ENCODE measurements around the gene KIRREL3. TPM values are rescaled to one million over a fixed set of nuclear protein-coding genes. Genes with fewer than 3 reads are reported as not detected.

KIRREL3 gene
- total RNA-seq, 3 donors from 2014 or later: 0.32 to 0.33 TPM; not detected in 1

- Histone ChIP-seq H3K4me3 (no peak overlapping the region), H3K27me3 (peaks cover 0 to 3% of the 10 kb centered on the region in 2 donors), H3K9me3 (no peaks in the 10 kb centered on the region), H3K36me3 (no peaks in the 10 kb centered on the region), H3K27ac (no peak overlapping the region), H3K4me1 (no peaks in the 10 kb centered on the region)
- intact Hi-C loops (cut with DNase I; ENCODE audit: low total_unique reads): no loop called here
- DNase-seq (ENCODE audit: low spot score in 2 of 2): no peak
- TF ChIP-seq CTCF (IDR thresholded peaks at IDR 0.05): no peak
- no peak for TF ChIP-seq POLR2AphosphoS5 (IDR thresholded peaks at IDR 0.05)
- TF ChIP-seq POLR2A (IDR thresholded peaks at IDR 0.05): no peak
Measured at GRCh38 chr11:127017482-127017881, 16.9 kb upstream of the KIRREL3 start.

- Histone ChIP-seq H3K27me3 (no peaks in the 10 kb centered on the region), H3K4me3 (no peak overlapping the region), H3K4me1 (no peaks in the 10 kb centered on the region), H3K9me3 (no peaks in the 10 kb centered on the region), H3K36me3 (no peaks in the 10 kb centered on the region), H3K27ac (no peak overlapping the region)
- TF ChIP-seq POLR2AphosphoS5 (IDR thresholded peaks at IDR 0.05) (no peak), POLR2A (IDR thresholded peaks at IDR 0.05) (no peak), CTCF (IDR thresholded peaks at IDR 0.05) (no peak)
- intact Hi-C loops (cut with DNase I; ENCODE audit: low total_unique reads): no loop called here
- DNase-seq (ENCODE audit: low spot score in 2 of 2): no peak
Measured at GRCh38 chr11:127013550-127013949, 13.0 kb upstream of the KIRREL3 start.

- Histone ChIP-seq H3K27ac (no peak overlapping the region), H3K27me3 (peaks cover 6 to 35% of the 10 kb centered on the region in 2 donors), H3K4me3 (no peak overlapping the region), H3K4me1 (no peaks in the 10 kb centered on the region), H3K36me3 (no peaks in the 10 kb centered on the region), H3K9me3 (no peaks in the 10 kb centered on the region)
- DNase-seq (ENCODE audit: low spot score in 2 of 2): no peak
- intact Hi-C loops (cut with DNase I; ENCODE audit: low total_unique reads): no loop called here
- no peak for TF ChIP-seq POLR2AphosphoS5 (IDR thresholded peaks at IDR 0.05)
Measured at GRCh38 chr11:127006311-127006710, 5.7 kb upstream of the KIRREL3 start.

- peak overlapping the region; percentile 4 to 53 (median 25) for H3K4me3 ChIP-seq
- TF ChIP-seq CTCF (IDR thresholded peaks at IDR 0.05) (no peak), POLR2A (IDR thresholded peaks at IDR 0.05) (no peak), POLR2AphosphoS5 (IDR thresholded peaks at IDR 0.05) (no peak)
- no peaks in the 10 kb centered on the region for H3K4me1 ChIP-seq
- intact Hi-C loops (cut with DNase I; ENCODE audit: low total_unique reads): no loop called here
- peaks cover 6 to 59% of the 10 kb centered on the region in 2 donors for H3K27me3 ChIP-seq
- H3K9me3 ChIP-seq: no peaks in the 10 kb centered on the region
- H3K27ac ChIP-seq: no peak overlapping the region
- H3K36me3 ChIP-seq: no peaks in the 10 kb centered on the region
- no peak for DNase-seq (ENCODE audit: low spot score in 2 of 2)
Measured at GRCh38 chr11:127003260-127003981, 2.9 kb upstream of the KIRREL3 start.

- Histone ChIP-seq H3K27me3 (peaks cover 6 to 66% of the 10 kb centered on the region in 2 donors), H3K9me3 (no peaks in the 10 kb centered on the region), H3K27ac (no peak overlapping the region), H3K4me3 (peak overlapping the region; percentile 4 to 53 (median 25)), H3K4me1 (no peaks in the 10 kb centered on the region), H3K36me3 (no peaks in the 10 kb centered on the region)
- DNase-seq (ENCODE audit: low spot score in 2 of 2): no peak
- TF ChIP-seq POLR2A (IDR thresholded peaks at IDR 0.05) (no peak), POLR2AphosphoS5 (IDR thresholded peaks at IDR 0.05) (no peak), CTCF (IDR thresholded peaks at IDR 0.05) (no peak)
- intact Hi-C loops (cut with DNase I; ENCODE audit: low total_unique reads): no loop called here
Measured at GRCh38 chr11:127002669-127003259, 2.2 kb upstream of the KIRREL3 start.
